GM13977 (cell line): Measurements from ENCODE around the gene FAAP20.
"Not testable (repeated sequence)": the region's sequence is repeated elsewhere in the genome, so short reads cannot be mapped to it uniquely, and the experiment has no call there.

Source experiments
- DNase-seq: peaks from one replicate; pipeline ENCODE4 v3.0.0; 2012; ENCODE audit warnings: low spot score
- CTCF ChIP-seq: IDR thresholded peaks from 2 replicates; pipeline ENCODE4 v1.5.1; 2012; ENCODE audit warnings: mild to moderate bottlenecking, control low read depth; ENCODE audit not compliant: insufficient read depth; ENCODE audit errors: extremely low read depth, missing control alignments
- in situ Hi-C: fragments of 300-500 bp; cut with MboI; formaldehyde crosslinking; loops from one replicate; pipeline ENCODE4 v1.12.0; 2022; ENCODE audit warnings: low sequenced_read_pairs, low pct_unique_long_range_greater_than_20kb, mixed read lengths, inconsistent platforms; ENCODE audit not compliant: unreplicated experiment

Gene FAAP20

GRCh38 chr1:2152954-2153353 lies 41.6 kb downstream of the FAAP20 start:
- in situ Hi-C loops = no loop called here
- TF ChIP-seq CTCF = no peak
- no peak for DNase-seq

GRCh38 chr1:2151911-2152310 lies 42.7 kb downstream of the FAAP20 start:
- in situ Hi-C loops = no loop called here
- DNase-seq = no peak
- TF ChIP-seq CTCF = no peak

- TF ChIP-seq CTCF = no peak
- in situ Hi-C loops = no loop called here
- DNase-seq = no peak
Observed at GRCh38 chr1:2151252-2151651, 43.3 kb downstream of the FAAP20 start.

GRCh38 chr1:2150801-2151200 lies 43.8 kb downstream of the FAAP20 start:
- DNase-seq = no peak
- TF ChIP-seq CTCF = no peak
- in situ Hi-C loops = no loop called here

GRCh38 chr1:2148691-2149090 lies 45.9 kb downstream of the FAAP20 start:
- in situ Hi-C loops = no loop called here
- no peak for TF ChIP-seq CTCF
- DNase-seq = no peak

GRCh38 chr1:2147869-2148268 lies 46.7 kb downstream of the FAAP20 start:
- DNase-seq, in situ Hi-C loops: not testable (repeated sequence)

- no peak for TF ChIP-seq CTCF
- in situ Hi-C loops = no loop called here
Observed at GRCh38 chr1:2146836-2147517, 47.6 kb downstream of the FAAP20 start.

More at GRCh38 chr1:2146836-2147517, 47.6 kb downstream of the FAAP20 start:
- no peak for DNase-seq
